HepG2 (cell line): ENCODE measurements around the gene C20orf202. TPM values are rescaled to one million over a fixed set of nuclear protein-coding genes. Genes with fewer than 3 reads are reported as not detected.

Experiments used
- ATAC-seq: fragments of 200-7000 bp; cut with Tn5 transposase; 3 replicates; pipeline ENCODE4 v1.9.1; 2020; ENCODE audit warnings: mild to moderate bottlenecking, moderate library complexity
- BruUV-seq: library from RNA; stranded (reverse); fragments of 400-500 nt; replicated peaks from 2 replicates; lab custom pipeline; 2021; lab: Mats Ljungman, UMichigan
- CTCF ChIA-PET: fragments of 300-600 bp; formaldehyde crosslinking; extraction: SDS; loops from one replicate; lab custom pipeline; 2021; ENCODE audit warnings: low total read pairs, inconsistent platforms, low intra/inter-chr PET ratio; lab: Yijun Ruan, JAX
- POLR2A ChIA-PET: fragments of 350-600 bp; sonication (Branson Sonifier 250); formaldehyde crosslinking; loops from one replicate; lab custom pipeline; 2020; ENCODE audit warnings: antibody characterized with exemption, inconsistent platforms; lab: Yijun Ruan, JAX
- DNase-seq: peaks from one replicate; pipeline ENCODE4 v3.0.0-alpha.2; 2015; ENCODE audit warnings: low spot score
- FAIRE-seq: peaks from 3 replicates; lab custom pipeline; 2011; peaks lifted over from hg19 to GRCh38; lab: Jason Lieb, UNC
- H2AFZ ChIP-seq: one replicate; pipeline ENCODE4 v1.6.1; 2011; ENCODE audit warnings: low read length, inconsistent platforms
- H3K27ac ChIP-seq: fragments of 300-600 bp; 3 replicates; pipeline ENCODE4 v1.8.0; 2011; ENCODE audit warnings: mixed run types, mild to moderate bottlenecking, mixed read lengths, low read length, inconsistent platforms; ENCODE audit not compliant: insufficient read depth; ENCODE audit errors: extremely low read length
- H3K27me3 ChIP-seq, 2 experiments: fragments of 200-600 bp in 1 of 2; 2 replicates in 1 of 2; 3 replicates in 1 of 2; pipeline versions ENCODE4 v1.6.0 to v1.8.0; 2011; ENCODE audit warnings: low read length in 2 of 2, mild to moderate bottlenecking in 2 of 2, moderate library complexity in 2 of 2, inconsistent platforms in 1 of 2; ENCODE audit not compliant: insufficient read depth in 2 of 2, control insufficient read depth in 1 of 2
- H3K36me3 ChIP-seq, 2 experiments: fragments of 200-600 bp in 1 of 2; replicated peaks in 1 of 2; 2 replicates in 1 of 2; 3 replicates in 1 of 2; pipeline versions ENCODE4 v1.5.1 to v1.8.0; 2011; ENCODE audit warnings: low read length in 2 of 2, inconsistent platforms in 1 of 2; ENCODE audit not compliant: insufficient read depth in 2 of 2, control insufficient read depth in 1 of 2
- H3K4me1 ChIP-seq: 2 replicates; pipeline ENCODE4 v1.5.1; 2012; ENCODE audit warnings: low read length, inconsistent platforms; ENCODE audit not compliant: insufficient read depth
- H3K4me2 ChIP-seq: 2 replicates; pipeline ENCODE4 v1.6.0; 2011; ENCODE audit warnings: low read depth, low read length, inconsistent platforms
- H3K4me3 ChIP-seq, 3 experiments: fragments of 200-600 bp in 1 of 3; sonication (generic), shearing (Covaris generic) in 1 of 3; replicated peaks in 1 of 3; 2 replicates each; pipeline ENCODE4 v1.5.1; 2011 to 2016; ENCODE audit warnings: low read length in 3 of 3, inconsistent platforms in 2 of 3, low read depth in 2 of 3, mild to moderate bottlenecking in 2 of 3, control low read depth in 1 of 3, mixed read lengths in 1 of 3; ENCODE audit not compliant: insufficient read depth in 1 of 3
- H3K79me2 ChIP-seq: one replicate; pipeline ENCODE4 v1.6.1; 2011; ENCODE audit warnings: low read length, inconsistent platforms; ENCODE audit not compliant: insufficient read depth
- H3K9ac ChIP-seq: 2 replicates; pipeline ENCODE4 v1.6.0; 2011; ENCODE audit warnings: mild to moderate bottlenecking, low read depth, low read length, inconsistent platforms; ENCODE audit not compliant: insufficient read depth
- H3K9me3 ChIP-seq: 2 replicates; pipeline ENCODE4 v1.5.1; 2012; ENCODE audit warnings: mild to moderate bottlenecking, low read length
- H4K20me1 ChIP-seq: 2 replicates; pipeline ENCODE4 v1.6.0; 2011; ENCODE audit warnings: inconsistent platforms, mild to moderate bottlenecking, low read length, moderate library complexity; ENCODE audit not compliant: insufficient read depth
- FOXP1 ChIP-seq, 2 experiments: fragments of 450-650 bp in 1 of 2; IDR thresholded peaks; 2 replicates each; pipeline ENCODE4 v1.6.1; 2017 to 2018; ENCODE audit warnings: antibody characterized with exemption in 1 of 2
- GLI4 ChIP-seq: sonication (generic); formaldehyde crosslinking; IDR thresholded peaks from 2 replicates; pipeline ENCODE4 v1.5.1; 2020; ENCODE audit warnings: missing genetic modification reagents, mild to moderate bottlenecking, moderate library complexity, borderline replicate concordance
- HMG20B ChIP-seq: conservative IDR thresholded peaks from 2 replicates; pipeline ENCODE4 v1.6.1; 2016; ENCODE audit warnings: missing genetic modification reagents, missing compliant biosample characterization
- ISX ChIP-seq: sonication (generic); formaldehyde crosslinking; conservative IDR thresholded peaks from 2 replicates; pipeline ENCODE4 v1.5.0; 2020; ENCODE audit warnings: missing genetic modification reagents
- KDM2A ChIP-seq: sonication (generic); formaldehyde crosslinking; IDR thresholded peaks from 2 replicates; pipeline ENCODE4 v1.4.0; 2020; ENCODE audit warnings: low read depth, missing genetic modification reagents, borderline replicate concordance
- POLR2A ChIP-seq, 2 experiments: IDR thresholded peaks; 2 replicates each; pipeline ENCODE4 v1.6.1; 2011; ENCODE audit warnings: low read depth in 2 of 2, low read length in 2 of 2, mild to moderate bottlenecking in 1 of 2, moderate library complexity in 1 of 2; ENCODE audit not compliant: insufficient read depth in 1 of 2
- SATB2 ChIP-seq: sonication (generic); formaldehyde crosslinking; IDR thresholded peaks from 2 replicates; pipeline ENCODE4 v1.5.0; 2020; ENCODE audit warnings: missing genetic modification reagents
- SP4 ChIP-seq: sonication (generic); formaldehyde crosslinking; IDR thresholded peaks from 2 replicates; pipeline ENCODE4 v1.8.1; 2023; ENCODE audit warnings: mild to moderate bottlenecking, missing genetic modification reagents
- TCF12 ChIP-seq, 2 experiments: fragments of 450-650 bp in 1 of 2; sonication (generic) in 1 of 2; formaldehyde crosslinking in 1 of 2; IDR thresholded peaks; 2 replicates each; pipeline versions ENCODE4 v1.6.1 to v1.8.0; 2017 to 2022; ENCODE audit warnings: antibody characterized with exemption in 1 of 2, mild to moderate bottlenecking in 1 of 2, missing genetic modification reagents in 1 of 2, moderate library complexity in 1 of 2
- ZFAT ChIP-seq: sonication (generic); formaldehyde crosslinking; conservative IDR thresholded peaks from 2 replicates; pipeline ENCODE4 v1.8.1; 2023; ENCODE audit warnings: missing genetic modification reagents, inconsistent platforms
- ZKSCAN8 ChIP-seq: IDR thresholded peaks from 2 replicates; pipeline ENCODE4 v1.6.1; 2016; ENCODE audit warnings: borderline replicate concordance, missing genetic modification reagents, missing compliant biosample characterization
- ZNF20 ChIP-seq: sonication (generic); formaldehyde crosslinking; IDR thresholded peaks from 2 replicates; pipeline ENCODE4 v1.4.0; 2020; ENCODE audit warnings: mild to moderate bottlenecking, moderate library complexity, missing genetic modification reagents
- ZNF333 ChIP-seq: sonication (generic); formaldehyde crosslinking; IDR thresholded peaks from 2 replicates; pipeline ENCODE4 v1.4.0; 2020; ENCODE audit warnings: mild to moderate bottlenecking, missing genetic modification reagents, borderline replicate concordance
- ZNF772 ChIP-seq: sonication (generic); formaldehyde crosslinking; IDR thresholded peaks from 2 replicates; pipeline ENCODE4 v1.5.0; 2020; ENCODE audit warnings: mild to moderate bottlenecking, missing genetic modification reagents
- WGBS: methylation state at CpG from one replicate; pipeline ENCODE4 v1.1.6; 2017; ENCODE audit warnings: low lambda C conversion rate; 5-methylcytosine and 5-hydroxymethylcytosine counted together
- in situ Hi-C: cut with HindIII; loops from 2 replicates; pipeline ENCODE4 v1.10.0; 2017; ENCODE audit warnings: low pct_unique_long_range_greater_than_20kb; ENCODE audit not compliant: extremely low pct_ligation_motif_present
- intact Hi-C: fragments of 100-400 bp; cut with micrococcal nuclease; formaldehyde crosslinking; loops from one replicate; pipeline ENCODE4 v1.10.0; 2022; ENCODE audit not compliant: unreplicated experiment
- polyA plus RNA-seq, 8 experiments: library from polyadenylated mRNA; depleted of rRNA in 3 of 8; stranded (reverse) in 7 of 8; unstranded in 1 of 8; fragments of >200 nt; fragmentation: Illumina TruSeq in 4 of 8; extraction: Trizol in 4 of 8; gene quantifications; 2 replicates each; pipeline versions ENCODE4 v1.2.1 to v1.2.3, GENCODE V29; 2011 to 2016; ENCODE audit warnings: low read depth in 4 of 8, missing spikeins in 1 of 8, mixed read lengths in 1 of 8; ENCODE audit not compliant: insufficient read depth in 1 of 8
- total RNA-seq, 5 experiments: library from RNA; depleted of rRNA; stranded (reverse); fragments of >200 nt; fragmentation: Illumina TruSeq; extraction: Trizol; gene quantifications; 2 replicates each; pipeline ENCODE4 v1.2.3, GENCODE V29; 2016; ENCODE audit warnings: low read depth in 1 of 5
- TF ChIP-seq, protein P1 (sequence below): sonication (generic); formaldehyde crosslinking; IDR thresholded peaks from 2 replicates; pipeline ENCODE4 v1.4.0; 2020; ENCODE audit warnings: missing genetic modification reagents
- TF ChIP-seq, protein P2 (sequence below): sonication (generic); formaldehyde crosslinking; IDR thresholded peaks from 2 replicates; pipeline ENCODE4 v1.4.0; 2020; ENCODE audit warnings: mild to moderate bottlenecking, missing genetic modification reagents
- TF ChIP-seq, protein P3 (sequence below): sonication (generic); formaldehyde crosslinking; IDR thresholded peaks from 2 replicates; pipeline ENCODE4 v1.4.0; 2020; ENCODE audit warnings: missing genetic modification reagents, borderline replicate concordance

The C20orf202 gene
- total and polyA plus RNA-seq, 2 of the 13 experiments (the other 11 are each of a cell fraction or from before 2014, with no cell fraction given), result 0.20 to 1.2 TPM

DNA sequence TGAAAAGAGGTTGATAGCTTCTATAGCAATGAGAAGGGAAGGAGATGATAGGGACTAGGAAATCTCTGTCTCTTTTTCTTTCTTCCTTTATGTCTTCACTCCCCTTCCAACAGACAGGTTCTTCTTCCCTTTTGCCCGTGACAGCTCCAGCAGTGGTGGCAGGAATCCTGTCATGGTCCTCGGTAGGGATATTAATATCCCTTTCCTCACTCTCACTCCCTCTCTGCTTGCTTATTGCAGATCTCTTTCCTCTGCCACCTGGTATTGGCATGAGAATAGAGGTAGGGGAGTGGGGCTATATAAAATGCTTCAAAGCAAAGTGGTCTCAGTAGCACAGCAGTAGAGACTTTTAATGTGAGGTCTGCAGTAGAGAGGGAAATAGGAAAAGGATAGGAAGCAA, 42.3 kb downstream of the C20orf202 start:
- peaks cover 0 to 4% of the 10 kb centered on the region in 2 experiments; a peak in 1 of 5 replicates for H3K27me3 ChIP-seq
- WGBS, result 1% methylated on average over 2 of the region's 2 CpGs
- POLR2A ChIA-PET, result no interaction called here
- H3K79me2 ChIP-seq, result no peaks in the 10 kb centered on the region
- no peak overlapping the region for H2AFZ ChIP-seq
- no TSS peak for BruUV-seq
- no peak overlapping the region for H3K4me3 ChIP-seq
- no peak overlapping the region for H3K9ac ChIP-seq
- H3K9me3 ChIP-seq, result no peaks in the 10 kb centered on the region
- H4K20me1 ChIP-seq, result no peaks in the 10 kb centered on the region
- H3K27ac ChIP-seq, result no peak overlapping the region
- TF ChIP-seq ZNF333 (CRISPR knock-in tag), result no peak
- TF ChIP-seq GLI4 (CRISPR knock-in tag), result no peak
- TF ChIP-seq, protein P1, sequence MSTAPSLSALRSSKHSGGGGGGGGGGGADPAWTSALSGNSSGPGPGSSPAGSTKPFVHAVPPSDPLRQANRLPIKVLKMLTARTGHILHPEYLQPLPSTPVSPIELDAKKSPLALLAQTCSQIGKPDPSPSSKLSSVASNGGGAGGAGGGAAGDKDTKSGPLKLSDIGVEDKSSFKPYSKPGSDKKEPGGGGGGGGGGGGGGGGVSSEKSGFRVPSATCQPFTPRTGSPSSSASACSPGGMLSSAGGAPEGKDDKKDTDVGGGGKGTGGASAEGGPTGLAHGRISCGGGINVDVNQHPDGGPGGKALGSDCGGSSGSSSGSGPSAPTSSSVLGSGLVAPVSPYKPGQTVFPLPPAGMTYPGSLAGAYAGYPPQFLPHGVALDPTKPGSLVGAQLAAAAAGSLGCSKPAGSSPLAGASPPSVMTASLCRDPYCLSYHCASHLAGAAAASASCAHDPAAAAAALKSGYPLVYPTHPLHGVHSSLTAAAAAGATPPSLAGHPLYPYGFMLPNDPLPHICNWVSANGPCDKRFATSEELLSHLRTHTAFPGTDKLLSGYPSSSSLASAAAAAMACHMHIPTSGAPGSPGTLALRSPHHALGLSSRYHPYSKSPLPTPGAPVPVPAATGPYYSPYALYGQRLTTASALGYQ (CRISPR knock-in tag), result no peak
- TF ChIP-seq ZFAT (CRISPR knock-in tag), result no peak
- TF ChIP-seq KDM2A (CRISPR knock-in tag), result no peak
- no peak for TF ChIP-seq HMG20B (CRISPR knock-in tag)
- no peak for TF ChIP-seq SP4 (CRISPR knock-in tag)
- CTCF ChIA-PET, result no interaction called here
- intact Hi-C loops (no loop called here), in situ Hi-C loops (no loop called here)
- no peak overlapping the region for H3K4me2 ChIP-seq
- ATAC-seq (no peak), DNase-seq (no peak), FAIRE-seq (no peak)
- no peaks in the 10 kb centered on the region for H3K4me1 ChIP-seq
- H3K36me3 ChIP-seq, result no peaks in the 10 kb centered on the region

DNA sequence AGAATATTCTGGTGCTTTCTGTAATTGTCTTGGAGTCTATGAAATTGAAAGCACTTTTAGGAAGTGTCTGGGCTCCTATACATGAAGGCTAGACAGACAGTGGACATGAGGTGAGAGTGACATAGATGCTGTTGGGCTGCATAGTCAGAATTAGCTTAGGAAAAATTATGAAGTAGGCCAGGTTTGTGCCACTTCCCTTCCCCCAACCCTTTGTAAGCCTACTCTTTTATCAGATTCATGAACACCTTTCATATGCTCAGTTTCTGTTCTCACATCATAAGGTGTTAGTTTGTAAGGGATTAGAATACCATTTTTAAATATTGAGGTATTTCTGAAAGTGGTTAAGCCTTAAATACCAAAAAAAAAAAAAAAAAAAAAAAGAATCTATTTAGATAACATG, 44.4 kb downstream of the C20orf202 start:
- ChIA-PET CTCF (no interaction called here), POLR2A (interaction anchor here (0.6 kb wide), 1 partner anchor 908 kb away, joined by 3 read pairs; no protein-coding TSS in a partner anchor)
- Histone ChIP-seq H3K36me3 (no peaks in the 10 kb centered on the region), H4K20me1 (no peaks in the 10 kb centered on the region), H3K27ac (no peak overlapping the region), H3K9ac (no peak overlapping the region), H2AFZ (no peak overlapping the region), H3K4me2 (no peak overlapping the region), H3K9me3 (no peaks in the 10 kb centered on the region), H3K4me1 (no peaks in the 10 kb centered on the region), H3K79me2 (no peaks in the 10 kb centered on the region), H3K27me3 (no peaks in the 10 kb centered on the region; a peak in 1 of 5 replicates), H3K4me3 (no peak overlapping the region)
- FAIRE-seq (no peak), DNase-seq (no peak), ATAC-seq (no peak)
- intact Hi-C loops (no loop called here), in situ Hi-C loops (no loop called here)
- no TSS peak for BruUV-seq
- no peak for TF ChIP-seq ZKSCAN8
- TF ChIP-seq TCF12 (IDR thresholded peaks at IDR 0.05), result no peak
- no peak for TF ChIP-seq TCF12 (CRISPR knock-in tag; IDR thresholded peaks at IDR 0.05)
- no peak for TF ChIP-seq POLR2A (IDR thresholded peaks at IDR 0.05; ENCODE audit: insufficient read depth in 1 of 2, low read depth in 2 of 2, low read length in 2 of 2)
- no peak for TF ChIP-seq ZNF20 (CRISPR knock-in tag)
- no peak for TF ChIP-seq FOXP1 (IDR thresholded peaks at IDR 0.05)
- no peak for TF ChIP-seq FOXP1 (CRISPR knock-in tag; IDR thresholded peaks at IDR 0.05)
- TF ChIP-seq, protein P2, sequence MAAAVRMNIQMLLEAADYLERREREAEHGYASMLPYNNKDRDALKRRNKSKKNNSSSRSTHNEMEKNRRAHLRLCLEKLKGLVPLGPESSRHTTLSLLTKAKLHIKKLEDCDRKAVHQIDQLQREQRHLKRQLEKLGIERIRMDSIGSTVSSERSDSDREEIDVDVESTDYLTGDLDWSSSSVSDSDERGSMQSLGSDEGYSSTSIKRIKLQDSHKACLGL, result no peak
- no peak for TF ChIP-seq ISX (CRISPR knock-in tag)
- TF ChIP-seq, protein P3, sequence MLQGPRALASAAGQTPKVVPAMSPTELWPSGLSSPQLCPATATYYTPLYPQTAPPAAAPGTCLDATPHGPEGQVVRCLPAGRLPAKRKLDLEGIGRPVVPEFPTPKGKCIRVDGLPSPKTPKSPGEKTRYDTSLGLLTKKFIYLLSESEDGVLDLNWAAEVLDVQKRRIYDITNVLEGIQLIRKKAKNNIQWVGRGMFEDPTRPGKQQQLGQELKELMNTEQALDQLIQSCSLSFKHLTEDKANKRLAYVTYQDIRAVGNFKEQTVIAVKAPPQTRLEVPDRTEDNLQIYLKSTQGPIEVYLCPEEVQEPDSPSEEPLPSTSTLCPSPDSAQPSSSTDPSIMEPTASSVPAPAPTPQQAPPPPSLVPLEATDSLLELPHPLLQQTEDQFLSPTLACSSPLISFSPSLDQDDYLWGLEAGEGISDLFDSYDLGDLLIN, result no peak
- no peak for TF ChIP-seq ZNF772 (CRISPR knock-in tag)
- TF ChIP-seq SATB2 (CRISPR knock-in tag), result no peak
